GM21526 (cell line): ENCODE data around the gene CBX8.
"Not testable (repeated sequence)": the region's sequence is repeated elsewhere in the genome, so short reads cannot be mapped to it uniquely, and the experiment has no call there.

Source experiments
- ATAC-seq: cut with Tn5 transposase; IDR thresholded peaks from one replicate; pipeline ENCODE4 v1.9.1; 2021; ENCODE audit warnings: moderate library complexity; ENCODE audit not compliant: unreplicated experiment, low FRiP score

Gene CBX8

GRCh38 chr17:79783891-79784290 is 13.0 kb downstream of the CBX8 start:
- no peak for ATAC-seq

GRCh38 chr17:79781736-79782575 is 14.9 kb downstream of the CBX8 start:
- no peak for ATAC-seq

GRCh38 chr17:79781012-79781650 is 15.7 kb downstream of the CBX8 start:
- ATAC-seq = no peak

- ATAC-seq = no peak
These were observed 17.1 kb downstream of the CBX8 start for GRCh38 chr17:79779661-79780365.

GRCh38 chr17:79779084-79779529 is 17.8 kb downstream of the CBX8 start:
- ATAC-seq = no peak

GRCh38 chr17:79778504-79779083 is 18.3 kb downstream of the CBX8 start:
- no peak for ATAC-seq

- no peak for ATAC-seq
These were observed 18.9 kb downstream of the CBX8 start, which contains the start of gene CBX2 for GRCh38 chr17:79777894-79778503. CBX2 (plus strand) TSS chr17:79778148; CDS start chr17:79778236, 88 bp downstream.

- ATAC-seq = no peak
These were observed 19.6 kb downstream of the CBX8 start for GRCh38 chr17:79777120-79777893.

GRCh38 chr17:79776376-79777119 is 20.3 kb downstream of the CBX8 start:
- ATAC-seq = no peak

- ATAC-seq = no peak
These were observed 21.2 kb downstream of the CBX8 start for GRCh38 chr17:79775632-79776031.

GRCh38 chr17:79774561-79774975 is 22.3 kb downstream of the CBX8 start:
- no peak for ATAC-seq

GRCh38 chr17:79772726-79773125 is 24.2 kb downstream of the CBX8 start:
- ATAC-seq = not testable (repeated sequence)

- ATAC-seq = no peak
These were observed 25.6 kb downstream of the CBX8 start for GRCh38 chr17:79771276-79771675.

GRCh38 chr17:79769570-79770506 is 27.0 kb downstream of the CBX8 start:
- no peak for ATAC-seq

- no peak for ATAC-seq
These were observed 31.2 kb downstream of the CBX8 start for GRCh38 chr17:79765708-79766107.

- no peak for ATAC-seq
These were observed 34.8 kb downstream of the CBX8 start for GRCh38 chr17:79761894-79762589.

GRCh38 chr17:79760197-79760906 is 36.5 kb downstream of the CBX8 start:
- ATAC-seq = no peak
